DMS114 treated with DMSO at 0.1 percent for 48 hours (cell line): ENCODE data around the gene PSMB11.
"Not testable (repeated sequence)": the region's sequence is repeated elsewhere in the genome, so short reads cannot be mapped to it uniquely, and the experiment has no call there.

Experiments
- DNase-seq: peaks from one replicate; lab custom pipeline; 2025; ENCODE audit not compliant: unreplicated experiment; lab: John Stamatoyannopoulos, UW

PSMB11 gene

GRCh38 chr14:23013749-23014054 lies 28.3 kb upstream of the PSMB11 start:
- DNase-seq: not testable (repeated sequence)

DNA sequence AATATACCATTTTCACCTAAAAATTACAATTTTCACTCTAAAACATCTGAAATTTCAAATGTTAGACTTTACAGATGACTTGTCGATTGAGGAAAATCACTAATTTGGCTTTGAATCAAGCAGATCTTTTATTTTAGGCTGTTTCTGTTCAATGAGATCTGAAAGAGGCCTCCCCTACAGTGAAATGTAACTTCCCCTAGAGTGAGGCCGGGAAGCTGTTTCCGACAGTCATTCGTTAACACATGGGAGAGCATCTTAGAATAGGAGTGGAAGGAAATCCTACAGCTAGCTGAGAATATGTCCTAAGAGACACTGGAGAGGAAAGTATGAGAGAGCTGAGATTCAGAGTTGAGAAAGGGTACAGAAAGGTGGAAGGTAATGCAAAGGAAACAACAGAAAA lies 26.4 kb upstream of the PSMB11 start:
- DNase-seq: no peak

- no peak for DNase-seq
Observed at GRCh38 chr14:23017091-23017490, 24.9 kb upstream of the PSMB11 start.

GRCh38 chr14:23018107-23018506 lies 23.9 kb upstream of the PSMB11 start:
- DNase-seq: no peak

DNA sequence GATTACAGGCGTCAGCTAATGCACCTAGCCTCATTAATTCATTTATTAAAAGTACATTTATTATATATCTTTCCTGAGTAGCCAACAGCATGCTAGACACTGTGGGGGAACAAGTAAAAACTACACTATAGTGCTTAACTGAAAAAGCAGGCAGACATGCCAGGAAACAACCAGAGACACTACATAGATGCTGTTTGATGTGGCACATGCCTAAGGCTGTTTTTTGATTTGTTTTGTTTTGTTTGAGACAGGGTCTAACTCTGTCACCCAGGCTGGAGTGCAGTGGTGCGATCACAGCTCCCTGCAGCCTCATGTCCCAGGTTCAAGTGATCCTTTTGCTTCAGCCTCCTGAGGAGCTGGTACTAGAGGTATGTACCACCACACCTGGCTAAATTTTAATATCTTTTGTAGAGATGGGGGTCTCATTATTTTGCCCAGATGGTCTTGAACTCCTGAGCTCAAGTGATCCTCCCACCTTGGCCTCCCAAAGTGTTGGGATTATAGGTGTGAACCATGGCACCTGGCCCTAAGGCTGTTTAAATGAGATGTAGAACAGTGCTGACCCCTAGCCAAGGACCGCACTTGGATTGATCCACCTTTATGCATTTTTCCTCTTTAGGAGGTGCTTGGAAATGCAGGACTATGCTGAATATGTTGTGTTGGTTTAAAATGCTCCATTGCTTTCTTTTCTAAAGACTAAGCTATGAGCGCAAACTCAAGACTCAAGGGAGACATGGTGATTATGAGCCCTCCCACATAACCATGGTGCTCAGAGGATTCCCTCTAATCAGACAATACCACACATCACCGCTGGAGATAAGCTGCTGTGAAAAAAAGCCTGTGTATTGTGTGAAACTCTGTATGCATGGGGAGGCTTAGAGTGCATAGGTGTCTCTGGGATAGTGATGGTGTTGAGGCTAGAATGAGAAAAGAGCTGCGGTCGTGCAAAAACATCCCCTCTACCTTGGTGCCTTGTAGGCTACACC lies 21.6 kb upstream of the PSMB11 start:
- no peak for DNase-seq

- DNase-seq: no peak
Observed at GRCh38 chr14:23021434-23021833, 20.6 kb upstream of the PSMB11 start.

- DNase-seq: no peak
Observed at GRCh38 chr14:23021889-23022442, 20.0 kb upstream of the PSMB11 start.

- DNase-seq: no peak
Observed at GRCh38 chr14:23023022-23023794, 18.8 kb upstream of the PSMB11 start.

- no peak for DNase-seq
Observed at GRCh38 chr14:23023795-23024152, 18.2 kb upstream of the PSMB11 start.

- DNase-seq: no peak
Observed at GRCh38 chr14:23024612-23025075, 17.4 kb upstream of the PSMB11 start.

GRCh38 chr14:23025151-23025814 lies 16.7 kb upstream of the PSMB11 start:
- no peak for DNase-seq

DNA sequence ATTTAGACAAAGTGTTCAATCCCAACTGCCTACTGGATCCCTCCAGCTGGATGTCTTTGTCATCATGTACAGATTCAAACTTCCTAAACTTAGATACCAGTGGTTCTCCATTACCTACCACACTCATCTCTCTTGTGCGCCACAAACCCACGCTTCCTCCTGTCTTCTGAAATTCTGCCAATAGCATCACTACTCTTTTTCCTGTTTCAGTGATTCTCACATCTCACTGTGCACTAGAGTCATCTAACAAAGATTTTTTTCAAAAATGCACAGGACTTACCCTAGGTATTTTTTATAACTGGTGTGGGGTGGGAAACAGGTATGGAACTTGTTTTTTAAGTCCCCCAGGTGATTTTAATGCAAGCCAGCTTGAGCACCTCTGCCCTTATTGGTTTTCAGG lies 13.2 kb upstream of the PSMB11 start:
- DNase-seq: no peak

GRCh38 chr14:23030936-23031335 lies 11.1 kb upstream of the PSMB11 start:
- no peak for DNase-seq

- no peak for DNase-seq
Observed at GRCh38 chr14:23033251-23033727, 8.7 kb upstream of the PSMB11 start.

- DNase-seq: no peak
Observed at GRCh38 chr14:23033801-23034497, 8.1 kb upstream of the PSMB11 start.

- no peak for DNase-seq
Observed at GRCh38 chr14:23034498-23035302, 7.3 kb upstream of the PSMB11 start, which contains the start of gene PSMB5. PSMB5 (minus strand) TSS chr14:23034900; CDS start chr14:23034881, 19 bp downstream.

- no peak for DNase-seq
Observed at GRCh38 chr14:23035303-23036144, 6.5 kb upstream of the PSMB11 start.

DNA sequence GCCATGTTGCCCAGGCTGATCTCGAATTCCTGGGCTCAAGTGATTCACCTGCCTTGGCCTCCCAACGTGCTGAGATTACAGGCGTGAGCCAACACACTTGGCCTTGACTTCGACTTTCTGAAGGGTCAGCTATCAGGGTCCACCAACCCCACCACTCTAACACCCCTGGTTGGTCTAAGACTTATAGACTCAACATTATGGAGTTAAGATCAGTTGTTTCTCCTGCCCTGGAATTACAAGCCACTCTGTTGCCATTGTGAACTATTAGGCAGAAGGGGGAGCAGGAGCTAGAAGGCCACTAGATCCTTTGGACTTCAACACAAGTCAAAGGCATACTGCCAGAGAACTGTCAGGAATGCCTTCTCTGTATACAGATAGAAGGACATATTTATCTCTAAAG lies 1.9 kb upstream of the PSMB11 start:
- DNase-seq: no peak

GRCh38 chr14:23041729-23042128 lies 283 bp upstream of the PSMB11 start:
- DNase-seq: no peak
